Measurements from ENCODE around the gene CUEDC2. TPM values are rescaled to one million over a fixed set of nuclear protein-coding genes. Genes with fewer than 3 reads are reported as not detected.

Gene CUEDC2
- total and polyA plus RNA-seq, 4 donors, result 40.6 to 80.2 (median 51.8) TPM

GRCh38 chr10:102400076-102400475 is 32.3 kb downstream of the CUEDC2 start:
- DNase-seq (no peak), ATAC-seq (ENCODE audit: low FRiP score) (no peak)
- Histone ChIP-seq H3K27me3 (ENCODE audit: control insufficient read depth in 1 of 2, insufficient read depth in 2 of 2, low read length in 1 of 2) (no peaks in the 10 kb centered on the region), H3K4me1 (ENCODE audit: control insufficient read depth in 1 of 2, insufficient read depth in 2 of 2, low read length in 2 of 2) (no peaks in the 10 kb centered on the region), H3K36me3 (ENCODE audit: control insufficient read depth in 1 of 2, insufficient read depth in 2 of 2, low read length in 1 of 2) (no peaks in the 10 kb centered on the region), H3K9me3 (ENCODE audit: control insufficient read depth, low read length) (no peaks in the 10 kb centered on the region), H3K27ac (ENCODE audit: low read depth in 1 of 2, low read length in 2 of 2) (no peak overlapping the region), H3K4me3 (ENCODE audit: low read length in 2 of 2) (no peak overlapping the region)
- intact Hi-C loops (cut with DNase I), result loop anchor here in 1 of 2 donors (2.0 kb wide), 1 partner anchor 171 kb away; no protein-coding TSS in a partner anchor
- 81 to 82% methylated on average over 17 of the region's 17 CpGs for WGBS, 2 donors

- ATAC-seq (ENCODE audit: low FRiP score) (peak; percentile 88), DNase-seq (peak; percentile 93 to 97)
- no peaks in the 10 kb centered on the region for H3K27me3 ChIP-seq (ENCODE audit: control insufficient read depth in 1 of 2, insufficient read depth in 2 of 2, low read length in 1 of 2)
- H3K9me3 ChIP-seq (ENCODE audit: control insufficient read depth, low read length), result no peaks in the 10 kb centered on the region
- no peaks in the 10 kb centered on the region for H3K36me3 ChIP-seq (ENCODE audit: control insufficient read depth in 1 of 2, insufficient read depth in 2 of 2, low read length in 1 of 2)
- peak overlapping the region in 1 of 2 donors; percentile 39 for H3K4me3 ChIP-seq (ENCODE audit: low read length in 2 of 2)
- WGBS, 2 donors, result 2% methylated on average over 66 to 72 of the region's 72 CpGs
- H3K4me1 ChIP-seq (ENCODE audit: control insufficient read depth in 1 of 2, insufficient read depth in 2 of 2, low read length in 2 of 2), result no peaks in the 10 kb centered on the region
- H3K27ac ChIP-seq (ENCODE audit: low read depth in 1 of 2, low read length in 2 of 2), result no peak overlapping the region
- intact Hi-C loops (cut with DNase I), result loop anchor here (2.0 to 10.0 kb wide), 4 partner anchors 78 to 245 kb away; partner anchors contain the start of genes ELOVL3 (in 1 of the 2) and NOLC1 (in 1 of the 2)
These were observed 33.0 kb downstream of the CUEDC2 start for GRCh38 chr10:102399217-102400021.

GRCh38 chr10:102398172-102399020 is 34.0 kb downstream of the CUEDC2 start:
- H3K27ac ChIP-seq (ENCODE audit: low read depth in 1 of 2, low read length in 2 of 2), result no peak overlapping the region
- DNase-seq, result no peak
- ATAC-seq (ENCODE audit: low FRiP score), result no peak
- no peaks in the 10 kb centered on the region for H3K27me3 ChIP-seq (ENCODE audit: control insufficient read depth in 1 of 2, insufficient read depth in 2 of 2, low read length in 1 of 2)
- H3K9me3 ChIP-seq (ENCODE audit: control insufficient read depth, low read length), result no peaks in the 10 kb centered on the region
- intact Hi-C loops (cut with DNase I), result loop anchor here (5.0 to 10.0 kb wide), 3 partner anchors 79 to 244 kb away; partner anchors contain the start of genes ELOVL3 (in 1 of the 2) and NOLC1 (in 1 of the 2)
- H3K4me1 ChIP-seq (ENCODE audit: control insufficient read depth in 1 of 2, insufficient read depth in 2 of 2, low read length in 2 of 2), result no peaks in the 10 kb centered on the region
- 84 to 88% methylated on average over 21 of the region's 21 CpGs for WGBS, 2 donors
- no peak overlapping the region for H3K4me3 ChIP-seq (ENCODE audit: low read length in 2 of 2)
- no peaks in the 10 kb centered on the region for H3K36me3 ChIP-seq (ENCODE audit: control insufficient read depth in 1 of 2, insufficient read depth in 2 of 2, low read length in 1 of 2)

GRCh38 chr10:102397222-102398171 is 34.9 kb downstream of the CUEDC2 start:
- Histone ChIP-seq H3K27ac (ENCODE audit: low read depth in 1 of 2, low read length in 2 of 2) (no peak overlapping the region), H3K27me3 (ENCODE audit: control insufficient read depth in 1 of 2, insufficient read depth in 2 of 2, low read length in 1 of 2) (no peaks in the 10 kb centered on the region), H3K36me3 (ENCODE audit: control insufficient read depth in 1 of 2, insufficient read depth in 2 of 2, low read length in 1 of 2) (no peaks in the 10 kb centered on the region), H3K9me3 (ENCODE audit: control insufficient read depth, low read length) (no peaks in the 10 kb centered on the region), H3K4me3 (ENCODE audit: low read length in 2 of 2) (no peak overlapping the region), H3K4me1 (ENCODE audit: control insufficient read depth in 1 of 2, insufficient read depth in 2 of 2, low read length in 2 of 2) (no peaks in the 10 kb centered on the region)
- WGBS, 2 donors, result 93 to 94% methylated on average over 14 of the region's 14 CpGs
- DNase-seq (peak in 1 of 2 donors; percentile 51), ATAC-seq (ENCODE audit: low FRiP score) (no peak)
- intact Hi-C loops (cut with DNase I), result loop anchor here (5.0 to 10.0 kb wide), 3 partner anchors 80 to 243 kb away; partner anchors contain the start of genes ELOVL3 (in 1 of the 2) and NOLC1 (in 1 of the 2)

- DNase-seq, result peak in 1 of 2 donors; percentile 62
- no peak overlapping the region for H3K27ac ChIP-seq (ENCODE audit: low read depth in 1 of 2, low read length in 2 of 2)
- no peaks in the 10 kb centered on the region for H3K36me3 ChIP-seq (ENCODE audit: control insufficient read depth in 1 of 2, insufficient read depth in 2 of 2, low read length in 1 of 2)
- no peaks in the 10 kb centered on the region for H3K27me3 ChIP-seq (ENCODE audit: control insufficient read depth in 1 of 2, insufficient read depth in 2 of 2, low read length in 1 of 2)
- WGBS, 2 donors, result 87% methylated on average over 12 of the region's 12 CpGs
- ATAC-seq (ENCODE audit: low FRiP score), result no peak
- H3K4me1 ChIP-seq (ENCODE audit: control insufficient read depth in 1 of 2, insufficient read depth in 2 of 2, low read length in 2 of 2), result no peaks in the 10 kb centered on the region
- intact Hi-C loops (cut with DNase I), result loop anchor here (5.0 to 10.0 kb wide), 3 partner anchors 81 to 242 kb away; partner anchors contain the start of genes ELOVL3 (in 1 of the 2) and NOLC1 (in 1 of the 2)
- H3K9me3 ChIP-seq (ENCODE audit: control insufficient read depth, low read length), result no peaks in the 10 kb centered on the region
- H3K4me3 ChIP-seq (ENCODE audit: low read length in 2 of 2), result no peak overlapping the region
These were observed 35.6 kb downstream of the CUEDC2 start for GRCh38 chr10:102396730-102397151.

- Histone ChIP-seq H3K4me3 (ENCODE audit: low read length in 2 of 2) (peak overlapping the region in 1 of 2 donors; percentile 24), H3K36me3 (ENCODE audit: control insufficient read depth in 1 of 2, insufficient read depth in 2 of 2, low read length in 1 of 2) (no peaks in the 10 kb centered on the region), H3K4me1 (ENCODE audit: control insufficient read depth in 1 of 2, insufficient read depth in 2 of 2, low read length in 2 of 2) (no peaks in the 10 kb centered on the region), H3K27me3 (ENCODE audit: control insufficient read depth in 1 of 2, insufficient read depth in 2 of 2, low read length in 1 of 2) (no peaks in the 10 kb centered on the region), H3K27ac (ENCODE audit: low read depth in 1 of 2, low read length in 2 of 2) (peak overlapping the region in 1 of 2 donors; percentile 41), H3K9me3 (ENCODE audit: control insufficient read depth, low read length) (no peaks in the 10 kb centered on the region)
- DNase-seq, result peak in 1 of 2 donors; percentile 51
- whole genome bisulfite sequencing, 2 donors, result 43 to 48% methylated on average over 4 of the region's 4 CpGs
- no peak for ATAC-seq (ENCODE audit: low FRiP score)
- intact Hi-C loops (cut with DNase I), result loop anchor here (5.0 to 10.0 kb wide), 3 partner anchors 81 to 241 kb away; partner anchors contain the start of genes ELOVL3 (in 1 of the 2) and NOLC1 (in 1 of the 2)
These were observed 36.1 kb downstream of the CUEDC2 start for GRCh38 chr10:102396317-102396650.

GRCh38 chr10:102395400-102396316 is 36.7 kb downstream of the CUEDC2 start, which contains the start of gene NFKB2:
Gene NFKB2, plus strand, starts transcription at chr10:102395705. Its CDS starts 255 bp downstream, at chr10:102395960.
- 0 to 1% methylated on average over 36 to 42 of the region's 42 CpGs for WGBS, 2 donors
- intact Hi-C loops (cut with DNase I), result loop anchor here (1.0 to 10.0 kb wide), 5 partner anchors 25 to 241 kb away; partner anchors contain the start of genes ACTR1A (in 1 of the 2), ELOVL3 (in 1 of the 2), FBXL15 (in 1 of the 2) and NOLC1 (in 1 of the 2)
- Histone ChIP-seq H3K4me3 (ENCODE audit: low read length in 2 of 2) (peak within 1 kb of the TSS; percentile 32 to 35), H3K27me3 (ENCODE audit: control insufficient read depth in 1 of 2, insufficient read depth in 2 of 2, low read length in 1 of 2) (no peaks in the 10 kb centered on the region), H3K36me3 (ENCODE audit: control insufficient read depth in 1 of 2, insufficient read depth in 2 of 2, low read length in 1 of 2) (no peaks in the 10 kb centered on the region), H3K4me1 (ENCODE audit: control insufficient read depth in 1 of 2, insufficient read depth in 2 of 2, low read length in 2 of 2) (no peaks in the 10 kb centered on the region), H3K27ac (ENCODE audit: low read depth in 1 of 2, low read length in 2 of 2) (peak within 1 kb of the TSS; percentile 51 to 64), H3K9me3 (ENCODE audit: control insufficient read depth, low read length) (no peaks in the 10 kb centered on the region)
- DNase-seq, result peak; percentile 93 to 96
- ATAC-seq (ENCODE audit: low FRiP score), result peak; percentile 89
